DND-41 (cell line): ENCODE results near the gene OBSCN.

Experiments
- ATAC-seq: fragments of 200-7000 bp; cut with Tn5 transposase; 3 replicates; pipeline ENCODE4 v1.9.1; 2021; ENCODE audit warnings: low read depth; ENCODE audit not compliant: insufficient read depth
- DNase-seq: peaks from one replicate; pipeline ENCODE4 v3.0.0-alpha.2; 2020
- H2AFZ ChIP-seq: 2 replicates; pipeline ENCODE4 v1.6.0; 2012; ENCODE audit warnings: low read depth, low read length
- H3K27ac ChIP-seq: 2 replicates; pipeline ENCODE4 v1.5.1; 2012; ENCODE audit warnings: low read length, inconsistent platforms
- H3K27me3 ChIP-seq: fragments of 200-600 bp; sonication (generic); 2 replicates; pipeline ENCODE4 v1.6.0; 2012; ENCODE audit warnings: low read length, mild to moderate bottlenecking, inconsistent platforms; ENCODE audit not compliant: insufficient read depth, poor library complexity
- H3K36me3 ChIP-seq: 2 replicates; pipeline ENCODE4 v1.5.1; 2012; ENCODE audit warnings: low read length, inconsistent platforms; ENCODE audit not compliant: insufficient read depth
- H3K4me1 ChIP-seq: 2 replicates; pipeline ENCODE4 v1.5.1; 2012; ENCODE audit warnings: mild to moderate bottlenecking, low read length; ENCODE audit not compliant: insufficient read depth
- H3K4me2 ChIP-seq: 2 replicates; pipeline ENCODE4 v1.6.0; 2012; ENCODE audit warnings: mild to moderate bottlenecking, moderate library complexity, low read length, inconsistent platforms; ENCODE audit not compliant: insufficient read depth
- H3K4me3 ChIP-seq, 2 experiments: fragments of 200-600 bp in 1 of 2; shearing (Covaris generic) in 1 of 2; 2 replicates each; pipeline ENCODE4 v1.5.1; 2012 to 2016; ENCODE audit warnings: inconsistent platforms in 2 of 2, low read length in 2 of 2, mild to moderate bottlenecking in 2 of 2, low read depth in 1 of 2, moderate library complexity in 1 of 2
- H3K79me2 ChIP-seq: 2 replicates; pipeline ENCODE4 v1.6.0; 2012; ENCODE audit warnings: low read length, inconsistent platforms; ENCODE audit not compliant: insufficient read depth
- H3K9ac ChIP-seq: 2 replicates; pipeline ENCODE4 v1.6.0; 2012; ENCODE audit warnings: low read depth, mild to moderate bottlenecking, inconsistent platforms, low read length, moderate library complexity
- H3K9me3 ChIP-seq: 2 replicates; pipeline ENCODE4 v1.5.1; 2012; ENCODE audit warnings: low read length, moderate library complexity, mild to moderate bottlenecking, inconsistent platforms; ENCODE audit not compliant: insufficient read depth, severe bottlenecking
- H4K20me1 ChIP-seq: 2 replicates; pipeline ENCODE4 v1.6.0; 2012; ENCODE audit warnings: low read length; ENCODE audit not compliant: insufficient read depth
- CTCF ChIP-seq: IDR thresholded peaks from 2 replicates; pipeline ENCODE4 v1.5.1; 2012; ENCODE audit warnings: borderline replicate concordance, low read length, moderate library complexity, mild to moderate bottlenecking; ENCODE audit not compliant: poor library complexity, severe bottlenecking; ENCODE audit errors: extremely low read depth
- EZH2 ChIP-seq: IDR thresholded peaks from 3 replicates; pipeline ENCODE4 v1.6.1; 2012; ENCODE audit warnings: borderline replicate concordance, low read depth, mild to moderate bottlenecking, moderate library complexity, low read length, inconsistent platforms; ENCODE audit not compliant: severe bottlenecking

The OBSCN gene

GRCh38 chr1:228378090-228378872, 170.4 kb downstream of the OBSCN start:
- Histone ChIP-seq H4K20me1 (no peaks in the 10 kb centered on the region), H3K4me2 (no peak overlapping the region), H3K27me3 (no peaks in the 10 kb centered on the region), H3K36me3 (no peaks in the 10 kb centered on the region), H3K4me1 (no peaks in the 10 kb centered on the region), H3K9ac (no peak overlapping the region), H3K9me3 (no peaks in the 10 kb centered on the region), H3K4me3 (no peak overlapping the region), H3K79me2 (no peaks in the 10 kb centered on the region), H3K27ac (no peak overlapping the region), H2AFZ (no peak overlapping the region)
- TF ChIP-seq EZH2 (no peak), CTCF (no peak)
- ATAC-seq, result no peak
- no peak for DNase-seq

- Histone ChIP-seq H3K4me2 (no peak overlapping the region), H2AFZ (no peak overlapping the region), H3K9ac (no peak overlapping the region), H3K27me3 (no peaks in the 10 kb centered on the region), H3K27ac (no peak overlapping the region), H4K20me1 (no peaks in the 10 kb centered on the region), H3K36me3 (no peaks in the 10 kb centered on the region), H3K9me3 (no peaks in the 10 kb centered on the region), H3K4me1 (no peaks in the 10 kb centered on the region), H3K79me2 (no peaks in the 10 kb centered on the region), H3K4me3 (no peak overlapping the region)
- DNase-seq, result no peak
- ATAC-seq, result no peak
- TF ChIP-seq CTCF (no peak), EZH2 (no peak)
Measured at GRCh38 chr1:228378873-228379460, 171.1 kb downstream of the OBSCN start.

- TF ChIP-seq CTCF (no peak), EZH2 (no peak)
- Histone ChIP-seq H3K4me1 (no peaks in the 10 kb centered on the region), H3K4me2 (no peak overlapping the region), H3K9me3 (no peaks in the 10 kb centered on the region), H2AFZ (no peak overlapping the region), H3K79me2 (no peaks in the 10 kb centered on the region), H3K36me3 (no peaks in the 10 kb centered on the region), H4K20me1 (no peaks in the 10 kb centered on the region), H3K27me3 (no peaks in the 10 kb centered on the region), H3K4me3 (no peak overlapping the region), H3K27ac (no peak overlapping the region), H3K9ac (no peak overlapping the region)
- ATAC-seq, result no peak
- DNase-seq, result no peak
Measured at GRCh38 chr1:228379666-228380065, 171.8 kb downstream of the OBSCN start.
